K562 (cell line): ENCODE data around the gene SUSD5. TPM values are rescaled to one million over a fixed set of nuclear protein-coding genes. Genes with fewer than 3 reads are reported as not detected.

Experiments
- ATAC-seq: fragments of 200-7000 bp; cut with Tn5 transposase; 3 replicates; pipeline ENCODE4 v1.9.1; 2020; ENCODE audit warnings: moderate library complexity
- BruUV-seq: library from RNA; stranded (reverse); fragments of 400-500 nt; replicated peaks from 2 replicates; lab custom pipeline; 2021; lab: Mats Ljungman, UMichigan
- CTCF ChIA-PET: fragments of 300-600 bp; formaldehyde crosslinking; extraction: SDS; loops from one replicate; lab custom pipeline; 2021; ENCODE audit warnings: low intra/inter-chr PET ratio; lab: Yijun Ruan, JAX
- POLR2A ChIA-PET: fragments of 300-600, 350-650 bp; sonication (Branson Sonifier 250); formaldehyde crosslinking; extraction: SDS; loops from one replicate; lab custom pipeline; 2021; ENCODE audit warnings: antibody characterized with exemption, inconsistent platforms; lab: Yijun Ruan, JAX
- DNase-seq, 4 experiments: peaks; one replicate each; pipeline versions ENCODE4 v3.0.0 to v3.0.0-alpha.2; 2011 to 2018; ENCODE audit warnings: low spot score in 3 of 4, mixed read lengths in 3 of 4; ENCODE audit errors: extremely low read depth in 1 of 4
- FAIRE-seq: peaks from 2 replicates; lab custom pipeline; 2011; peaks lifted over from hg19 to GRCh38; lab: Jason Lieb, UNC
- H2AFZ ChIP-seq: 2 replicates; pipeline ENCODE4 v1.6.0; 2011; ENCODE audit warnings: low read depth, low read length, control low read depth, inconsistent platforms
- H3K27ac ChIP-seq: fragments of 200-600 bp; 3 replicates; pipeline ENCODE4 v1.8.0; 2011; ENCODE audit warnings: low read depth, mild to moderate bottlenecking, control low read depth, inconsistent platforms, low read length, moderate library complexity, mixed read lengths; ENCODE audit errors: extremely low read depth
- H3K27me3 ChIP-seq, 2 experiments: fragments of 300-600 bp in 1 of 2; 2 replicates in 1 of 2; 3 replicates in 1 of 2; pipeline versions ENCODE4 v1.6.0 to v1.8.0; 2011; ENCODE audit warnings: inconsistent platforms in 2 of 2, low read length in 2 of 2, mild to moderate bottlenecking in 1 of 2, mixed read lengths in 1 of 2, moderate library complexity in 1 of 2; ENCODE audit not compliant: control insufficient read depth in 2 of 2, insufficient read depth in 2 of 2
- H3K36me3 ChIP-seq: fragments of 300-600 bp; 3 replicates; pipeline ENCODE4 v1.8.0; 2011; ENCODE audit warnings: mild to moderate bottlenecking, low read length, inconsistent platforms; ENCODE audit not compliant: control insufficient read depth, insufficient read depth
- H3K4me1 ChIP-seq, 2 experiments: fragments of 200-600 bp in 1 of 2; replicated peaks in 1 of 2; 2 replicates in 1 of 2; 3 replicates in 1 of 2; pipeline versions ENCODE4 v1.5.1 to v1.8.0; 2011; ENCODE audit warnings: inconsistent platforms in 2 of 2, low read length in 2 of 2, mild to moderate bottlenecking in 1 of 2, mixed read lengths in 1 of 2, moderate library complexity in 1 of 2; ENCODE audit not compliant: control insufficient read depth in 2 of 2, insufficient read depth in 2 of 2
- H3K4me2 ChIP-seq: 2 replicates; pipeline ENCODE4 v1.6.1; 2011; ENCODE audit warnings: low read length, control low read depth, inconsistent platforms, mixed read lengths; ENCODE audit not compliant: insufficient read depth
- H3K4me3 ChIP-seq: fragments of 200-600 bp; sonication (generic), shearing (Covaris generic); 2 replicates; pipeline ENCODE4 v1.5.1; 2016; ENCODE audit warnings: control low read depth, inconsistent platforms
- H3K79me2 ChIP-seq: fragments of 200-600 bp; 3 replicates; pipeline ENCODE4 v1.8.0; 2011; ENCODE audit warnings: low read length, inconsistent platforms; ENCODE audit not compliant: control insufficient read depth, insufficient read depth
- H3K9ac ChIP-seq, 2 experiments: 2 replicates each; pipeline versions ENCODE4 v1.6.0 to v1.6.1; 2011; ENCODE audit warnings: low read depth in 2 of 2, low read length in 2 of 2, control low read depth in 1 of 2, inconsistent platforms in 1 of 2, mild to moderate bottlenecking in 1 of 2, mixed read lengths in 1 of 2; ENCODE audit not compliant: insufficient read depth in 1 of 2
- H3K9me1 ChIP-seq: one replicate; pipeline ENCODE4 v1.6.0; 2011; ENCODE audit warnings: inconsistent platforms, mild to moderate bottlenecking, low read length, moderate library complexity; ENCODE audit not compliant: control insufficient read depth, insufficient read depth
- H3K9me3 ChIP-seq: replicated peaks from 2 replicates; pipeline ENCODE4 v1.5.1; 2011; ENCODE audit warnings: low read depth, low read length, inconsistent platforms; ENCODE audit not compliant: control insufficient read depth, insufficient read depth
- H4K20me1 ChIP-seq: replicated peaks from 2 replicates; pipeline ENCODE4 v1.6.1; 2011; ENCODE audit warnings: low read length, inconsistent platforms, mixed read lengths; ENCODE audit not compliant: control insufficient read depth, insufficient read depth
- BRD9 ChIP-seq: fragments of 450-650 bp; IDR thresholded peaks from 2 replicates; pipeline ENCODE4 v1.6.1; 2018; ENCODE audit warnings: low read depth; ENCODE audit not compliant: partially characterized antibody
- ILF3 ChIP-seq: fragments of 450-650 bp; IDR thresholded peaks from 2 replicates; pipeline ENCODE4 v1.6.1; 2018; ENCODE audit warnings: antibody characterized with exemption, mild to moderate bottlenecking, moderate library complexity, borderline replicate concordance
- KHSRP ChIP-seq: fragments of 450-650 bp; IDR thresholded peaks from 2 replicates; pipeline ENCODE4 v1.6.1; 2017
- MBD1 ChIP-seq: fragments of 250-450 bp; sonication (Bioruptor Pico); IDR thresholded peaks from 2 replicates; pipeline ENCODE4 v1.8.0; 2022; ENCODE audit warnings: inconsistent platforms
- MIER1 ChIP-seq: fragments of 450-650 bp; IDR thresholded peaks from 2 replicates; pipeline ENCODE4 v1.6.1; 2016; ENCODE audit warnings: antibody characterized with exemption, mild to moderate bottlenecking, low read depth
- MTA1 ChIP-seq: fragments of 450-650 bp; IDR thresholded peaks from 2 replicates; pipeline ENCODE4 v1.6.1; 2017; ENCODE audit warnings: borderline replicate concordance
- MTF1 ChIP-seq: fragments of 250-450 bp; sonication (Bioruptor Pico); IDR thresholded peaks from 2 replicates; pipeline ENCODE4 v1.9.0; 2021; ENCODE audit warnings: moderate library complexity, mild to moderate bottlenecking, inconsistent platforms, borderline replicate concordance
- RUNX1 ChIP-seq: sonication (generic); IDR thresholded peaks from 2 replicates; pipeline ENCODE4 v1.6.1; 2016; ENCODE audit warnings: antibody characterized with exemption, low read depth
- SMARCB1 ChIP-seq: IDR thresholded peaks from 2 replicates; pipeline ENCODE4 v1.6.1; 2011; ENCODE audit warnings: improper control_type of control experiment, low read depth; ENCODE audit not compliant: insufficient read length
- SOX6 ChIP-seq: fragments of 450-650 bp; IDR thresholded peaks from 2 replicates; pipeline ENCODE4 v1.6.1; 2014; ENCODE audit warnings: mild to moderate bottlenecking
- U2AF1 ChIP-seq: fragments of 200-400 bp; formaldehyde crosslinking; optimal IDR thresholded peaks from 2 replicates; pipeline ENCODE3; 2017; ENCODE audit warnings: mild to moderate bottlenecking, low read depth, low read length, moderate library complexity
- ZNF668 ChIP-seq: fragments of 250-450 bp; sonication (Bioruptor Pico); IDR thresholded peaks from 2 replicates; pipeline ENCODE4 v1.8.0; 2022; ENCODE audit warnings: mild to moderate bottlenecking, inconsistent platforms
- WGBS: fragments of 100-300 bp; shearing (Covaris generic); methylation state at CpG from one replicate; pipeline ENCODE4 v1.1.6; 2016; ENCODE audit warnings: low coverage, mixed read lengths; ENCODE audit not compliant: insufficient coverage; ENCODE audit errors: missing lambda C conversion rate; 5-methylcytosine and 5-hydroxymethylcytosine counted together
- in situ Hi-C: fragments of 300-500 bp; cut with MboI; formaldehyde crosslinking; loops from 4 replicates; pipeline ENCODE4 v1.15.0; 2018; ENCODE audit warnings: inconsistent platforms, mixed read lengths
- intact Hi-C: fragments of 100-400 bp; cut with micrococcal nuclease; formaldehyde crosslinking; loops from 2 replicates; pipeline ENCODE4 v1.14.2; 2022
- polyA plus RNA-seq, 8 experiments: library from polyadenylated mRNA; depleted of rRNA in 4 of 8; stranded (reverse) in 5 of 8; unstranded in 3 of 8; fragments of >200 nt; fragmentation: Nextera tagmentation in 2 of 8; fragmentation: Illumina TruSeq in 1 of 8; extraction: Ambion mirVana in 2 of 8; extraction: Trizol in 1 of 8; gene quantifications; 2 replicates each; pipeline versions ENCODE4 v1.2.1 to v1.2.3, GENCODE V29; 2011 to 2014; ENCODE audit warnings: inconsistent platforms in 1 of 8, missing spikeins in 1 of 8
- total RNA-seq, 7 experiments: library from RNA; depleted of rRNA in 6 of 7; stranded (reverse); fragments of >200 nt in 6 of 7; fragmentation: Illumina TruSeq in 2 of 7; extraction: Trizol in 2 of 7; gene quantifications; 2 replicates each; pipeline versions ENCODE4 v1.2.1 to v1.2.3, GENCODE V29; 2011 to 2021; ENCODE audit warnings: low replicate concordance in 1 of 7
- TF ChIP-seq, protein P1 (sequence below): fragments of 450-650 bp; IDR thresholded peaks from one replicate; pipeline ENCODE4 v1.6.1; 2018; ENCODE audit warnings: mild to moderate bottlenecking, moderate library complexity; ENCODE audit not compliant: partially characterized antibody
- TF ChIP-seq, protein P2 (sequence below), 3 experiments: IDR thresholded peaks in 2 of 3; conservative IDR thresholded peaks in 1 of 3; 2 replicates each; pipeline ENCODE4 v1.5.1; 2011 to 2012; ENCODE audit warnings: low read length in 3 of 3, mild to moderate bottlenecking in 3 of 3, control low read depth in 2 of 3, improper control_type of control experiment in 1 of 3, inconsistent platforms in 1 of 3, low read depth in 1 of 3, mixed read lengths in 1 of 3, moderate library complexity in 1 of 3; ENCODE audit not compliant: insufficient read depth in 2 of 3
- TF ChIP-seq, protein P3 (sequence below): sonication (generic); formaldehyde crosslinking; IDR thresholded peaks from 2 replicates; pipeline ENCODE4 v1.8.1; 2022; ENCODE audit warnings: missing genetic modification reagents

SUSD5 gene
- total and polyA plus RNA-seq, 9 of the 15 experiments (the other 6 are each of a cell fraction or from before 2014, with no cell fraction given): not detected

- TF ChIP-seq MIER1 (no peak), SMARCB1 (no peak), RUNX1 (no peak)
- TF ChIP-seq, protein P1, sequence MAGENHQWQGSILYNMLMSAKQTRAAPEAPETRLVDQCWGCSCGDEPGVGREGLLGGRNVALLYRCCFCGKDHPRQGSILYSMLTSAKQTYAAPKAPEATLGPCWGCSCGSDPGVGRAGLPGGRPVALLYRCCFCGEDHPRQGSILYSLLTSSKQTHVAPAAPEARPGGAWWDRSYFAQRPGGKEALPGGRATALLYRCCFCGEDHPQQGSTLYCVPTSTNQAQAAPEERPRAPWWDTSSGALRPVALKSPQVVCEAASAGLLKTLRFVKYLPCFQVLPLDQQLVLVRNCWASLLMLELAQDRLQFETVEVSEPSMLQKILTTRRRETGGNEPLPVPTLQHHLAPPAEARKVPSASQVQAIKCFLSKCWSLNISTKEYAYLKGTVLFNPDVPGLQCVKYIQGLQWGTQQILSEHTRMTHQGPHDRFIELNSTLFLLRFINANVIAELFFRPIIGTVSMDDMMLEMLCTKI: no peak
These were observed 18.8 kb upstream of the SUSD5 start (continued) for GRCh38 chr3:33237439-33237838.

DNA sequence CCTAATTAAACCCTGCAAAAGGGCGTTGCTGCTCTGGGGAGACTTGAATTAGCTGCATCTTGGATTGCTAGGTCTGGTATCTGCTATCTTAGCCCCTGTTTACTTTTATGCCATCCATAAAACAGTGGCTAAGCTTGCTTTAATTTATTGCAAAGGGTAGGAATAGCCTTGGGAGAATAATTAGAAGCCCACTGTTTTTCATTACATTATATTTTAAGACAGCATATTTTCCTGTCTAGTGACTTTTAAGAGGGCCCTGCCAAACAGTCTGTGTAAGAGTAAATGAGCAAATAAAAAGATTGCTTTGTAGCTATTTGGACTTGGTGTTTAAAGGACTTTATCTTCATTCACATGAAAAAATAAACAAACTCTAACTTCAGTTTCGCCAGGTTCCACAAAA is 17.4 kb upstream of the SUSD5 start:
- Histone ChIP-seq H2AFZ (no peak overlapping the region), H3K79me2 (no peaks in the 10 kb centered on the region), H4K20me1 (0 out of 2 replicates have a peak, but pooled peaks cover 4% of the 10 kb centered on the region), H3K4me3 (no peak overlapping the region), H3K27ac (no peak overlapping the region), H3K9me3 (no peaks in the 10 kb centered on the region), H3K4me2 (no peak overlapping the region), H3K27me3 (peaks cover 3 to 8% of the 10 kb centered on the region in 2 experiments; a peak in 2 of 5 replicates), H3K9me1 (no peaks in the 10 kb centered on the region), H3K4me1 (no peaks in the 10 kb centered on the region), H3K36me3 (no peaks in the 10 kb centered on the region), H3K9ac (no peak overlapping the region)
- WGBS: 0% methylated on average over 2 of the region's 2 CpGs
- ChIA-PET POLR2A (no interaction called here), CTCF (no interaction called here)
- in situ Hi-C loops (no loop called here), intact Hi-C loops (loop anchor here (10.0 kb wide), 1 partner anchor 291 kb away; no protein-coding TSS in a partner anchor)
- BruUV-seq: no TSS peak
- TF ChIP-seq BRD9 (no peak), MTA1 (no peak), MTF1 (CRISPR knock-in tag) (no peak), ILF3 (no peak), MBD1 (CRISPR knock-in tag) (no peak), SOX6 (no peak), U2AF1 (no peak), ZNF668 (CRISPR knock-in tag) (no peak), KHSRP (no peak)
- TF ChIP-seq, protein P2, sequence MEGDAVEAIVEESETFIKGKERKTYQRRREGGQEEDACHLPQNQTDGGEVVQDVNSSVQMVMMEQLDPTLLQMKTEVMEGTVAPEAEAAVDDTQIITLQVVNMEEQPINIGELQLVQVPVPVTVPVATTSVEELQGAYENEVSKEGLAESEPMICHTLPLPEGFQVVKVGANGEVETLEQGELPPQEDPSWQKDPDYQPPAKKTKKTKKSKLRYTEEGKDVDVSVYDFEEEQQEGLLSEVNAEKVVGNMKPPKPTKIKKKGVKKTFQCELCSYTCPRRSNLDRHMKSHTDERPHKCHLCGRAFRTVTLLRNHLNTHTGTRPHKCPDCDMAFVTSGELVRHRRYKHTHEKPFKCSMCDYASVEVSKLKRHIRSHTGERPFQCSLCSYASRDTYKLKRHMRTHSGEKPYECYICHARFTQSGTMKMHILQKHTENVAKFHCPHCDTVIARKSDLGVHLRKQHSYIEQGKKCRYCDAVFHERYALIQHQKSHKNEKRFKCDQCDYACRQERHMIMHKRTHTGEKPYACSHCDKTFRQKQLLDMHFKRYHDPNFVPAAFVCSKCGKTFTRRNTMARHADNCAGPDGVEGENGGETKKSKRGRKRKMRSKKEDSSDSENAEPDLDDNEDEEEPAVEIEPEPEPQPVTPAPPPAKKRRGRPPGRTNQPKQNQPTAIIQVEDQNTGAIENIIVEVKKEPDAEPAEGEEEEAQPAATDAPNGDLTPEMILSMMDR (IDR thresholded peaks at IDR 0.05 in 2 of 3, conservative IDR thresholded peaks at IDR 0.05 in 1 of 3; ENCODE audit: insufficient read depth in 2 of 3, low read depth in 1 of 3, low read length in 3 of 3): no peak
- TF ChIP-seq, protein P3, sequence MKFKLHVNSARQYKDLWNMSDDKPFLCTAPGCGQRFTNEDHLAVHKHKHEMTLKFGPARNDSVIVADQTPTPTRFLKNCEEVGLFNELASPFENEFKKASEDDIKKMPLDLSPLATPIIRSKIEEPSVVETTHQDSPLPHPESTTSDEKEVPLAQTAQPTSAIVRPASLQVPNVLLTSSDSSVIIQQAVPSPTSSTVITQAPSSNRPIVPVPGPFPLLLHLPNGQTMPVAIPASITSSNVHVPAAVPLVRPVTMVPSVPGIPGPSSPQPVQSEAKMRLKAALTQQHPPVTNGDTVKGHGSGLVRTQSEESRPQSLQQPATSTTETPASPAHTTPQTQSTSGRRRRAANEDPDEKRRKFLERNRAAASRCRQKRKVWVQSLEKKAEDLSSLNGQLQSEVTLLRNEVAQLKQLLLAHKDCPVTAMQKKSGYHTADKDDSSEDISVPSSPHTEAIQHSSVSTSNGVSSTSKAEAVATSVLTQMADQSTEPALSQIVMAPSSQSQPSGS (CRISPR knock-in tag): no peak
- DNase-seq (no peak), ATAC-seq (no peak), FAIRE-seq (no peak)
